Colonic mucosa (tissue), 4 donors: ENCODE data around the gene ABAT. TPM values are rescaled to one million over a fixed set of nuclear protein-coding genes. Genes with fewer than 3 reads are reported as not detected.

Source experiments
- DNase-seq: peaks from one replicate; pipeline ENCODE4 v3.0.0-alpha.2; 2020
- H3K27ac ChIP-seq: fragments of 200-600 bp; one replicate; pipeline ENCODE4 v1.8.0; 2021
- H3K27me3 ChIP-seq: fragments of 200-600 bp; one replicate; pipeline ENCODE4 v1.8.0; 2021
- H3K36me3 ChIP-seq: fragments of 200-600 bp; one replicate; pipeline ENCODE4 v1.8.0; 2021
- H3K4me1 ChIP-seq: fragments of 200-600 bp; one replicate; pipeline ENCODE4 v1.8.0; 2021; ENCODE audit warnings: mild to moderate bottlenecking
- H3K4me3 ChIP-seq: fragments of 200-600 bp; one replicate; pipeline ENCODE4 v1.8.0; 2021
- H3K9ac ChIP-seq, 2 donors: one replicate each; pipeline ENCODE4 v1.7.0; 2013; ENCODE audit warnings: control low read depth in 2 of 2, low read depth in 2 of 2, low read length in 2 of 2
- H3K9me3 ChIP-seq: fragments of 200-600 bp; one replicate; pipeline ENCODE4 v1.8.0; 2021
- CTCF ChIP-seq: fragments of 200-600 bp; IDR thresholded peaks from one replicate; pipeline ENCODE4 v1.8.0; 2022; ENCODE audit warnings: antibody characterized with exemption, mild to moderate bottlenecking
- intact Hi-C: fragments of 100-400 bp; cut with DNase I; formaldehyde crosslinking; loops from one replicate; pipeline ENCODE4 v1.14.1; 2022
- total RNA-seq, 2 donors: library from RNA; stranded (reverse); fragmentation: NEBNext Ultra II Directional in 1 of 2; extraction: Animal tissue kit (Norgen Biotek cat#: 25700) in 1 of 2; gene quantifications; one replicate each; pipeline ENCODE4 v1.2.1, GENCODE V29; 2021
- donor health status: healthy.
- donor health status: DM: no; HTN: no; CAD: no.
- donor health status: DM: no; HTN: no; CAD: no.

ABAT gene
- total RNA-seq, 2 donors from 2014 or later = 12.9 to 25.6 TPM

DNA sequence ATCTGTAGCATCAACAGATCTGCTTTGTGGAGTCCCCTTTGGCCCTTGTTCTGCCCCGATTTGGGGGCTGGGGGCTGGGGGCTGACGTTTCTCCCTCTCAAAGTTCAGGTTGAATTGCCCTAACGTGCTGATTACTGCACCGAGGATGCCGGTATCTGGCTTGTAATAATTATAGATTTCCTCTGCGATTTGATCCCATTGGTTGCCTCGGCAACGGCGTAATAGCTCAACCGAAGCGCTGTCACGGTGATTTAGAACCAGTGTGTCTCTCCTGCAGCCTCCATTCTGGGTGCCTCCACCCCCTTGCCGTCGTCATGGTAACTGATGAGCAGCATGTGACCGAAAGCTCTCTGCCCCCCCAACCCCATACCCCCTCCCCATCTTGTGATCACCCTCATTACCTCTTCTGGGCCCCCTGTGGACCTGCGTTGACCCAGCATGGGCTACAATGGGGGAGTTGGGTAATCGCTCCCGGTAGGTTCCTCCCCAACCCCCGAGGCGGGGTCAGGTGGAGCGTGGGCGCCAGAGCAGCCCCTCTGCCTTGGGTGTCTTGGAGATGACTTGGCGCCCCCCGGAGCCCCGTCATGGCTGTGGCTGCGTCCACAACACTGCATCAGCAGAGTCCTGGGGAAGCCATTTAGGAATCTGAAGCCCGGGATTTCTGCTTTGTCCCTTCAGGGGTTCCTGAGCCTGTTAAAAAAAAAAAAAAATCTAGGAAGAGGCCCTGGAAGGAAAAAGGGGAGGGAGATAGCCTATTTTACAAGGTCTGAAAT, 38.4 kb downstream of the ABAT start:
- Histone ChIP-seq H3K27ac (no peak overlapping the region), H3K4me1 (no peaks in the 10 kb centered on the region), H3K9me3 (no peaks in the 10 kb centered on the region), H3K9ac (no peak overlapping the region), H3K27me3 (no peaks in the 10 kb centered on the region), H3K4me3 (no peak overlapping the region), H3K36me3 (no peaks in the 10 kb centered on the region)
- TF ChIP-seq CTCF = no peak
- intact Hi-C loops = loop anchor here (10.0 kb wide), 1 partner anchor 52 kb away; no protein-coding TSS in a partner anchor
- no peak for DNase-seq

GRCh38 chr16:8713635-8714172, 39.3 kb downstream of the ABAT start:
- TF ChIP-seq CTCF = no peak
- intact Hi-C loops = loop anchor here (10.0 kb wide), 1 partner anchor 51 kb away; no protein-coding TSS in a partner anchor
- no peak for DNase-seq
- Histone ChIP-seq H3K4me1 (no peaks in the 10 kb centered on the region), H3K4me3 (no peak overlapping the region), H3K9ac (no peak overlapping the region), H3K27ac (no peak overlapping the region), H3K9me3 (no peaks in the 10 kb centered on the region), H3K27me3 (no peaks in the 10 kb centered on the region), H3K36me3 (no peaks in the 10 kb centered on the region)

- no peaks in the 10 kb centered on the region for H3K4me1 ChIP-seq
- intact Hi-C loops = loop anchor here (10.0 kb wide), 1 partner anchor 51 kb away; no protein-coding TSS in a partner anchor
- no peaks in the 10 kb centered on the region for H3K9me3 ChIP-seq
- H3K9ac ChIP-seq = no peak overlapping the region
- DNase-seq = no peak
- no peaks in the 10 kb centered on the region for H3K27me3 ChIP-seq
- TF ChIP-seq CTCF = no peak
- H3K27ac ChIP-seq = no peak overlapping the region
- no peak overlapping the region for H3K4me3 ChIP-seq
- H3K36me3 ChIP-seq = no peaks in the 10 kb centered on the region
Observed at GRCh38 chr16:8714174-8714573, 39.8 kb downstream of the ABAT start.

GRCh38 chr16:8714807-8715206, 40.4 kb downstream of the ABAT start:
- Histone ChIP-seq H3K4me3 (no peak overlapping the region), H3K4me1 (no peaks in the 10 kb centered on the region), H3K36me3 (no peaks in the 10 kb centered on the region), H3K9me3 (no peaks in the 10 kb centered on the region), H3K9ac (no peak overlapping the region), H3K27me3 (no peaks in the 10 kb centered on the region), H3K27ac (no peak overlapping the region)
- DNase-seq = no peak
- no peak for TF ChIP-seq CTCF
- intact Hi-C loops = loop anchor here (10.0 kb wide), 1 partner anchor 50 kb away; no protein-coding TSS in a partner anchor

GRCh38 chr16:8716052-8716451, 41.6 kb downstream of the ABAT start:
- TF ChIP-seq CTCF = no peak
- H3K27me3 ChIP-seq = no peaks in the 10 kb centered on the region
- no peaks in the 10 kb centered on the region for H3K36me3 ChIP-seq
- H3K9me3 ChIP-seq = no peaks in the 10 kb centered on the region
- intact Hi-C loops = loop anchor here (10.0 kb wide), 1 partner anchor 49 kb away; no protein-coding TSS in a partner anchor
- no peak overlapping the region for H3K4me3 ChIP-seq
- H3K4me1 ChIP-seq = no peaks in the 10 kb centered on the region
- no peak overlapping the region for H3K9ac ChIP-seq
- no peak for DNase-seq
- H3K27ac ChIP-seq = no peak overlapping the region
